Choroid plexus epithelial cell (primary cell): Measurements from ENCODE around the gene GET3.
"Not testable (repeated sequence)": the region's sequence is repeated elsewhere in the genome, so short reads cannot be mapped to it uniquely, and the experiment has no call there.

ENCODE experiments used
- DNase-seq: peaks from one replicate; pipeline ENCODE4 v3.0.0-alpha.2; 2010; ENCODE audit warnings: low read depth
- H3K4me3 ChIP-seq: 2 replicates; pipeline ENCODE4 v1.5.1; 2011; ENCODE audit warnings: low read depth, mild to moderate bottlenecking, control low read depth, low read length, moderate library complexity
- CTCF ChIP-seq: conservative IDR thresholded peaks from 2 replicates; pipeline ENCODE4 v1.5.1; 2011; ENCODE audit warnings: low read depth, mild to moderate bottlenecking, control low read depth, inconsistent platforms, low read length, moderate library complexity

Gene GET3

GRCh38 chr19:12723641-12724426 lies 13.5 kb upstream of the GET3 start, which contains the start of gene TNPO2:
TNPO2 (minus strand) TSS chr19:12723932; CDS start chr19:12720977, 2,955 bp downstream.
- DNase-seq = peak; percentile 71
- TF ChIP-seq CTCF = no peak
- peak within 1 kb of the TSS; percentile 78 for H3K4me3 ChIP-seq

DNA sequence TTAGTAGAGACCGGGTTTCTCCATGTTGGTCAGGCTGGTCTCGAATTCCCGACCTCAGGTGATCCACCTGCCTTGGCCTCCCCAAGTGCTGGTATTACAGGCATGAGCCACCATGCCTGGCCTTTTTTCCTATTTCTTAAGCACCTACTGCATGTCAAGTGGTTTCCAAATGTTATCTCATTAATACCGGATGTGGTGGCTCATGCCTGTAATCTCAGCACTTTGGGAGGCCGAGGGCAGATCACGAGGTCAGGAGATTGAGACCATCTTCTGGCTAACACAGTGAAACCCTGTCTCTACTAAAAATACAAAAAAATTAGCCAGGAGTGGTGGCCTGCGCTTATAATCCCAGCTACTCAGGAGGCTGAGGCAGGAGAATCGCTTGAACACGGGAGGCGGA lies 11.7 kb upstream of the GET3 start:
- not testable (repeated sequence) for H3K4me3 ChIP-seq, DNase-seq

GRCh38 chr19:12726988-12727316 lies 10.3 kb upstream of the GET3 start:
- DNase-seq = no peak
- no peak for TF ChIP-seq CTCF
- H3K4me3 ChIP-seq = no peak overlapping the region

- no peak for DNase-seq
- no peak for TF ChIP-seq CTCF
- no peak overlapping the region for H3K4me3 ChIP-seq
These were observed 9.4 kb upstream of the GET3 start for GRCh38 chr19:12727745-12728433.

DNA sequence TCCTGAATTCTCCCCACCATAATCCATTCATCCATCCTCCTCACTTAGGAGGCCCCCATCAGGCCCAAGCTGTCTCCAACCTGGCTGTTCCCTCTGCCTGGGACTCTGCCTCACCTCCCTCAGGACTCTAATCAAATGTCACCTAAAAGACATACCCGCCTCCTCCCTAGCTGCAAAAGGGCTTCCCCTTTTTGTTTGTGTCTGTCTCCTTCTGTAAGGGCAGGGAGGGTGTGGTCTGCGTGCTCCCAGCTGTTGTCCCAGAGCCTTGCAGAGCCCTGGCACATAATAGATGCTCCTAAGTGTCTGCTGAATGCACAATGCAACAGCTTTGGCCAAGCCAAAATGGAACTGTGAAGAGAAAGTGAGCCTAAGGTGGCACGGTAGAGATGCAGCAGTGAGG lies 7.2 kb upstream of the GET3 start:
- TF ChIP-seq CTCF = no peak
- H3K4me3 ChIP-seq = no peak overlapping the region
- no peak for DNase-seq

- no peak for TF ChIP-seq CTCF
- no peak for DNase-seq
- no peak overlapping the region for H3K4me3 ChIP-seq
These were observed 6.0 kb upstream of the GET3 start for GRCh38 chr19:12731337-12731736.

DNA sequence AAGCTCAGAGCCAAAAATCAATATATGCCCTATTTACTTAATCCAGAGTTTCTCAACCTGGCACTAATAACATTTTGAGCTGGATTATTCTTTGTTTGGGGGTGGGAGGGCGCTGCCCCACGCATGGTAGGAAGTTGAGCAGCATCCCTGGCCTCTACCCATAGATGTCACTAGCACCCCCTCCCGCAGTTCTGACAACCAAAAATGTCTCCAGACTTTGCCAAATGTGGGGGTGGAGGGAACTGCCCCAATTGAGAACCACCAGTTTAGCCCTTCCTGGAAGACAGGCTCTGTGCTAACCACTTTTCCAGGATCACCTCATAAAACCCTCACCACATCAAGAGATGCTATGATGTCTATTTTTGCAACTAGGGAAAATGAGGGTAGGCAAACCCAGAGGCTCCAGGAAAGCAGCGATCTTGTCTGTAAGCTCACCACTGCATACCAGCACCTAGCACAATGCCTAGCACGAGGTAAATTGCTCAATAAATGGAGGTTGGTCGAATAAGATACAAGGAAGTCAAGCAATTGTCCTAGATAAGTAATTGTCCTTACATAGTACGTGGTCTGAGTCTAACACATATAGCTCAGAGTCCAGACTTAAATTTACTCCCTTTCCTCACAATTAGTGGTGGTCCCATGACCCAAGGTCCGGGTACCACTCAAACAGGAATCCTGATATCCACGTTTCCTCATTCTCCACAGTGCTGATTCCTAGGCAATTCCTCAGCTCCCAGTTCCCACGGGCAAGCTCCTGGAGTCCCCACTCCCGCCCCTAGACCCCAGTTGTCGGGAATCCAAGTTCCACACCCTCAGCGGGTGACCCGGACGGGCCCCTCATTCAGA lies 3.7 kb upstream of the GET3 start:
- DNase-seq = peak; percentile 64
- peak overlapping the region; percentile 91 for H3K4me3 ChIP-seq
- TF ChIP-seq CTCF = peak; percentile 53
